Bronchial epithelial cell (primary cell): ENCODE results near the gene FOS. TPM values are rescaled to one million over a fixed set of nuclear protein-coding genes. Genes with fewer than 3 reads are reported as not detected.

Source experiments
- DNase-seq: peaks from one replicate; pipeline ENCODE4 v3.0.0-alpha.2; 2010; ENCODE audit warnings: low read depth
- FAIRE-seq: peaks from 2 replicates; lab custom pipeline; 2011; peaks lifted over from hg19 to GRCh38; lab: Jason Lieb, UNC
- H3K27me3 ChIP-seq: 2 replicates; pipeline ENCODE4 v1.5.1; 2011; ENCODE audit warnings: low read length; ENCODE audit not compliant: control insufficient read depth, insufficient read depth
- H3K36me3 ChIP-seq: 2 replicates; pipeline ENCODE4 v1.5.1; 2011; ENCODE audit warnings: low read length; ENCODE audit not compliant: control insufficient read depth, insufficient read depth
- H3K4me3 ChIP-seq: 2 replicates; pipeline ENCODE4 v1.5.1; 2011; ENCODE audit warnings: mild to moderate bottlenecking, low read depth, low read length, control low read depth
- CTCF ChIP-seq: IDR thresholded peaks from 2 replicates; pipeline ENCODE4 v1.5.1; 2011; ENCODE audit warnings: mild to moderate bottlenecking, moderate library complexity, low read length, control low read depth, inconsistent platforms; ENCODE audit not compliant: insufficient read depth, severe bottlenecking
- total RNA-seq: library from RNA; depleted of rRNA; stranded (reverse); fragments of >200 nt; gene quantifications from 2 replicates; pipeline ENCODE4 v1.2.1, GENCODE V29; 2014

The FOS gene
- total RNA-seq, 1 donor from 2014 or later, result 143 TPM

- FAIRE-seq, result no peak
- no peak for DNase-seq
These were observed 50.0 kb downstream of the FOS start for GRCh38 chr14:75328558-75329155.

DNA sequence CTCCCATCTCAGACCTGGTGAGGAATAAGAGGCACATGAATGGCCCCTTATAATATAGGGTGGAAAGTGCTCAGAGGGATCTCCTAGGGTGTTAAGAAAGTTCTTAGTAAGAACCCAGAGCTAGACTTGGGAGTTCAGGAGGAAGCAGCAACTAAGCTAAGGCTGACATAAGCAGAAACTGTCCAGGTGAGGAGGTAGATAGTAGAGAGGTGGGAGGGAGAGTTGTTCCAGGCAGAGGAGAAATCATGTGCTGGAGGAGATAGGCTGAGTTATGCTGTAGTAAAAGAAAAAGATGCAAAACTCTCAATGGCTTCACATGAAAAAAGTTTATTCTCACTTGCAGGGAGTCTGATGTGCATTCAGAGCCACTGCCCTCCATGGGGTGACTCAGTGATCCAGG is 50.7 kb downstream of the FOS start:
- no peak for DNase-seq
- no peaks in the 10 kb centered on the region for H3K36me3 ChIP-seq
- H3K27me3 ChIP-seq, result peaks cover 3% of the 10 kb centered on the region
- H3K4me3 ChIP-seq, result no peak overlapping the region
- FAIRE-seq, result no peak
- no peak for TF ChIP-seq CTCF

More at GRCh38 chr14:75328558-75329155, 50.0 kb downstream of the FOS start:
- no peaks in the 10 kb centered on the region for H3K36me3 ChIP-seq
- no peak overlapping the region for H3K4me3 ChIP-seq
- H3K27me3 ChIP-seq, result peaks cover 3% of the 10 kb centered on the region
- TF ChIP-seq CTCF, result no peak

DNA sequence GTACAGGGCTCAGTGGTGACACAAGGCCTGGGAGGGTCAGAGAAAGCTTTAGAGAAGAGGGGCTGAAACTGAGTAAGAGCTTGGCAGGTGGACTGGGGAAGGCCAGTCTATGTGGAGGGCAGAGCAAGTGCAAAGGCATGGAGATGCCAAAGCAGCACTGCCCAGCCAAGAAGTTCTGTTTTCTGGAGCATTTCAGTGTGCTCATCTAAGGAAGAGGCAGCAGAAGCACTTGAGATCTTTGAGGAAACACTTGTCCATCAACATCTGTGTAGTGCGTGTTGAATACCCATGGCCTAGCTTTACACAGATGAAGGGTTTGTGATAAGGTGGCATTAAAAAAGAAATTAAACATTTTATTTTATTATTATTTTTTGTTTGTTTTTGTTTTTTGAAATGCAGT is 52.8 kb downstream of the FOS start:
- Histone ChIP-seq H3K27me3 (peaks cover 3% of the 10 kb centered on the region), H3K4me3 (no peak overlapping the region), H3K36me3 (no peaks in the 10 kb centered on the region)
- no peak for DNase-seq
- FAIRE-seq, result no peak
- TF ChIP-seq CTCF, result no peak

Other genes with a start within 250 kb of the FOS start
- gene MLH3, start 227.4 kb upstream of the FOS start, total RNA-seq, result 18.3 and 24.0 TPM in 2 replicates
- 4.5 and 9.9 TPM in 2 replicates for gene ACYP1, start 214.8 kb upstream of the FOS start, total RNA-seq
- gene ZC2HC1C, start 209.2 kb upstream of the FOS start, total RNA-seq, result 0.53 and 0.90 TPM in 2 replicates
- gene NEK9, start 151.8 kb upstream of the FOS start, total RNA-seq, result 26.3 and 34.3 TPM in 2 replicates
- 244 and 363 TPM in 2 replicates for gene TMED10, start 102.2 kb upstream of the FOS start, total RNA-seq
- gene JDP2, start 149.2 kb downstream of the FOS start, total RNA-seq, result 58.4 and 63.8 TPM in 2 replicates
- 2.6 and 3.4 TPM in 2 replicates for gene BATF, start 243.6 kb downstream of the FOS start, total RNA-seq